Measurements from ENCODE around the gene RASSF4.

The RASSF4 gene

GRCh38 chr10:44960482-44961229 is 1.1 kb downstream of the RASSF4 start:
- in situ Hi-C loops (cut with HindIII; ENCODE audit: low pct_ligation_motif_present, low sequenced_read_pairs): no loop called here

GRCh38 chr10:44961230-44961571 is 1.6 kb downstream of the RASSF4 start:
- in situ Hi-C loops (cut with HindIII; ENCODE audit: low pct_ligation_motif_present, low sequenced_read_pairs): no loop called here
- H3K36me3 ChIP-seq (replicated peaks): no peaks in the 10 kb centered on the region
- DNase-seq: no peak
- no peak overlapping the region for H3K27ac ChIP-seq
- no peaks in the 10 kb centered on the region for H3K27me3 ChIP-seq (replicated peaks)
- TF ChIP-seq CTCF (IDR thresholded peaks at IDR 0.05; ENCODE audit: low read depth, low read length, missing control alignments): no peak
- H3K4me3 ChIP-seq (ENCODE audit: low read depth, low read length): no peak overlapping the region

More at GRCh38 chr10:44960482-44961229, 1.1 kb downstream of the RASSF4 start:
- H3K27me3 ChIP-seq (replicated peaks): no peaks in the 10 kb centered on the region
- H3K4me3 ChIP-seq (ENCODE audit: low read depth, low read length): no peak overlapping the region
- H3K27ac ChIP-seq: no peak overlapping the region
- DNase-seq: no peak
- H3K36me3 ChIP-seq (replicated peaks): no peaks in the 10 kb centered on the region
- TF ChIP-seq CTCF (IDR thresholded peaks at IDR 0.05; ENCODE audit: low read depth, low read length, missing control alignments): no peak

- DNase-seq: no peak
- no peak for TF ChIP-seq CTCF (IDR thresholded peaks at IDR 0.05; ENCODE audit: low read depth, low read length, missing control alignments)
- no peak overlapping the region for H3K4me3 ChIP-seq (ENCODE audit: low read depth, low read length)
- in situ Hi-C loops (cut with HindIII; ENCODE audit: low pct_ligation_motif_present, low sequenced_read_pairs): no loop called here
- no peaks in the 10 kb centered on the region for H3K27me3 ChIP-seq (replicated peaks)
- no peaks in the 10 kb centered on the region for H3K36me3 ChIP-seq (replicated peaks)
- no peak overlapping the region for H3K27ac ChIP-seq
Observed at GRCh38 chr10:44961931-44962750, 2.5 kb downstream of the RASSF4 start.

- Histone ChIP-seq H3K27ac (no peak overlapping the region), H3K4me3 (ENCODE audit: low read depth, low read length) (no peak overlapping the region), H3K36me3 (replicated peaks) (no peaks in the 10 kb centered on the region), H3K27me3 (replicated peaks) (no peaks in the 10 kb centered on the region)
- DNase-seq: no peak
- TF ChIP-seq CTCF (IDR thresholded peaks at IDR 0.05; ENCODE audit: low read depth, low read length, missing control alignments): peak; percentile 44
- in situ Hi-C loops (cut with HindIII; ENCODE audit: low pct_ligation_motif_present, low sequenced_read_pairs): no loop called here
Observed at GRCh38 chr10:44962870-44963738, 3.5 kb downstream of the RASSF4 start.

GRCh38 chr10:44963772-44964633 is 4.4 kb downstream of the RASSF4 start:
- in situ Hi-C loops (cut with HindIII; ENCODE audit: low pct_ligation_motif_present, low sequenced_read_pairs): no loop called here
- H3K27ac ChIP-seq: no peak overlapping the region
- no peaks in the 10 kb centered on the region for H3K36me3 ChIP-seq (replicated peaks)
- TF ChIP-seq CTCF (IDR thresholded peaks at IDR 0.05; ENCODE audit: low read depth, low read length, missing control alignments): no peak
- no peak for DNase-seq
- no peaks in the 10 kb centered on the region for H3K27me3 ChIP-seq (replicated peaks)
- no peak overlapping the region for H3K4me3 ChIP-seq (ENCODE audit: low read depth, low read length)
